ENCODE results near the gene TMEM200C. TPM values are rescaled to one million over a fixed set of nuclear protein-coding genes. Genes with fewer than 3 reads are reported as not detected.

Gene TMEM200C
- total and polyA plus RNA-seq, 2 donors (not counting 3 experiments of a cell fraction or from before 2014, with no cell fraction given) = 0.07 TPM; not detected in 1

GRCh38 chr18:5884375-5884774 is 10.9 kb downstream of the TMEM200C start:
- intact Hi-C loops (cut with micrococcal nuclease) (no loop called here), dilution Hi-C loops (cut with MboI; ENCODE audit: extremely low pct_ligation_motif_present, low sequenced_read_pairs) (no loop called here)
- H3K9ac ChIP-seq (replicated peaks; ENCODE audit: extremely low read depth, insufficient read depth, low read length) = no peak overlapping the region
- FAIRE-seq (no peak), DNase-seq (ENCODE audit: low read depth, low spot score) (no peak)
- no peaks in the 10 kb centered on the region for H3K9me1 ChIP-seq (replicated peaks; ENCODE audit: control insufficient read depth, extremely low read depth, insufficient read depth, low read length)
- TF ChIP-seq EZH2 (IDR thresholded peaks at IDR 0.05; ENCODE audit: borderline replicate concordance, low read depth, low read length, severe bottlenecking) (no peak), GATA2 (IDR thresholded peaks at IDR 0.05; ENCODE audit: insufficient read depth, insufficient read length, low read depth, low read length) (no peak), POLR2AphosphoS5 (IDR thresholded peaks at IDR 0.05; ENCODE audit: insufficient read depth, low read depth, low read length) (no peak), FOS (IDR thresholded peaks at IDR 0.05; ENCODE audit: borderline replicate concordance, insufficient read depth, low read length) (no peak), POLR2A (IDR thresholded peaks at IDR 0.05; ENCODE audit: low read depth, low read length) (no peak), JUN (IDR thresholded peaks at IDR 0.05; ENCODE audit: borderline replicate concordance, insufficient read depth, insufficient read length, low read depth) (no peak), CTCF (IDR thresholded peaks at IDR 0.05; ENCODE audit: extremely low read depth in 1 of 2, insufficient read depth in 1 of 2, low read depth in 1 of 2, low read length in 2 of 2) (no peak)
- H2AFZ ChIP-seq (ENCODE audit: low read depth, low read length) = no peak overlapping the region
- no peaks in the 10 kb centered on the region for H3K36me3 ChIP-seq (ENCODE audit: control insufficient read depth in 2 of 2, extremely low read depth in 1 of 2, insufficient read depth in 2 of 2, low read length in 2 of 2)
- no TSS peak for BruUV-seq (replicated peaks)
- H3K27me3 ChIP-seq (ENCODE audit: control insufficient read depth in 2 of 2, insufficient read depth in 2 of 2, low read length in 2 of 2) = peaks cover 3% of the 10 kb centered on the region in 2 experiments
- ChIA-PET POLR2A (no interaction called here), CTCF (no interaction called here)
- no peaks in the 10 kb centered on the region for H3K9me3 ChIP-seq (replicated peaks; ENCODE audit: control insufficient read depth, insufficient read depth, low read length)
- peaks cover 3% of the 10 kb centered on the region for H4K20me1 ChIP-seq (replicated peaks; ENCODE audit: control insufficient read depth, extremely low read depth, insufficient read depth, low read length)
- H3K4me3 ChIP-seq (replicated peaks in 1 of 3; ENCODE audit: insufficient read depth in 1 of 3, low read depth in 1 of 3, low read length in 3 of 3) = no peak overlapping the region
- no peaks in the 10 kb centered on the region for H3K4me1 ChIP-seq (ENCODE audit: control insufficient read depth, extremely low read depth, insufficient read depth, low read length)
- H3K27ac ChIP-seq (ENCODE audit: insufficient read depth, low read depth, low read length) = no peak overlapping the region
- no peak overlapping the region for H3K4me2 ChIP-seq (ENCODE audit: insufficient read depth, low read length)
- H3K79me2 ChIP-seq (ENCODE audit: control insufficient read depth, insufficient read depth, low read length) = no peaks in the 10 kb centered on the region
